PC-3 (cell line): ENCODE measurements around the gene SLIT1.

ENCODE experiments used
- CTCF ChIP-seq: fragments of 300-600 bp; sonication (generic); conservative IDR thresholded peaks from 2 replicates; pipeline ENCODE4 v1.5.1; 2017; ENCODE audit warnings: antibody characterized with exemption, low read depth, mild to moderate bottlenecking, low read length
- EZH2 ChIP-seq: fragments of 300-600 bp; sonication (generic); IDR thresholded peaks from one replicate; pipeline ENCODE4 v1.6.1; 2017; ENCODE audit warnings: antibody characterized with exemption, mild to moderate bottlenecking, low read length; ENCODE audit not compliant: unreplicated experiment
- EZH2phosphoT487 ChIP-seq: fragments of 300-600 bp; sonication (generic); IDR thresholded peaks from 2 replicates; pipeline ENCODE4 v1.6.1; 2018; ENCODE audit warnings: mild to moderate bottlenecking, antibody characterized with exemption, low read length, borderline replicate concordance

GRCh38 chr10:97183314-97183713 is 2.4 kb downstream of the SLIT1 start:
- TF ChIP-seq CTCF (no peak), EZH2phosphoT487 (no peak), EZH2 (no peak)
